Stimulated activated naive CD8-positive, alpha-beta T cell treated with anti-CD3 and anti-CD28 coated beads, Interleukin-15, amount 100 ng/mL, for 72 hours (primary cell): ENCODE measurements around the gene TFCP2L1.

ENCODE experiments used
- ATAC-seq: fragments of 150-1000 bp; cut with Tn5 transposase; 2 replicates; pipeline ENCODE4 v1.10.0; 2021; ENCODE audit warnings: mild to moderate bottlenecking, moderate library complexity
- DNase-seq, 2 donors: peaks; one replicate each; pipeline ENCODE4 v3.0.0; 2021 to 2022
- H3K27ac Mint-ChIP-seq, 2 donors: one replicate each; pipeline ENCODE4 v1.8.0; 2022; ENCODE audit warnings: mild to moderate bottlenecking in 2 of 2, mixed read lengths in 2 of 2, moderate library complexity in 2 of 2
- H3K27me3 Mint-ChIP-seq: one replicate; pipeline ENCODE4 v1.8.0; 2022; ENCODE audit warnings: mixed read lengths
- H3K4me1 Mint-ChIP-seq: one replicate; pipeline ENCODE4 v1.8.0; 2022; ENCODE audit warnings: mild to moderate bottlenecking, mixed read lengths
- H3K4me3 Mint-ChIP-seq, 2 donors: one replicate each; pipeline ENCODE4 v1.8.0; 2022; ENCODE audit warnings: mild to moderate bottlenecking in 2 of 2, mixed read lengths in 2 of 2, moderate library complexity in 1 of 2
- H3K9me3 Mint-ChIP-seq, 2 donors: one replicate each; pipeline ENCODE4 v1.8.0; 2022; ENCODE audit warnings: mixed read lengths in 2 of 2

Gene TFCP2L1

GRCh38 chr2:121210691-121211090 lies 74.3 kb downstream of the TFCP2L1 start:
- DNase-seq: no peak
- no peak for ATAC-seq
- H3K4me3 Mint-ChIP-seq: no peak overlapping the region
- no peak overlapping the region for H3K27ac Mint-ChIP-seq
- H3K27me3 Mint-ChIP-seq: no peaks in the 10 kb centered on the region
- H3K4me1 Mint-ChIP-seq: no peaks in the 10 kb centered on the region
- H3K9me3 Mint-ChIP-seq: no peaks in the 10 kb centered on the region

DNA sequence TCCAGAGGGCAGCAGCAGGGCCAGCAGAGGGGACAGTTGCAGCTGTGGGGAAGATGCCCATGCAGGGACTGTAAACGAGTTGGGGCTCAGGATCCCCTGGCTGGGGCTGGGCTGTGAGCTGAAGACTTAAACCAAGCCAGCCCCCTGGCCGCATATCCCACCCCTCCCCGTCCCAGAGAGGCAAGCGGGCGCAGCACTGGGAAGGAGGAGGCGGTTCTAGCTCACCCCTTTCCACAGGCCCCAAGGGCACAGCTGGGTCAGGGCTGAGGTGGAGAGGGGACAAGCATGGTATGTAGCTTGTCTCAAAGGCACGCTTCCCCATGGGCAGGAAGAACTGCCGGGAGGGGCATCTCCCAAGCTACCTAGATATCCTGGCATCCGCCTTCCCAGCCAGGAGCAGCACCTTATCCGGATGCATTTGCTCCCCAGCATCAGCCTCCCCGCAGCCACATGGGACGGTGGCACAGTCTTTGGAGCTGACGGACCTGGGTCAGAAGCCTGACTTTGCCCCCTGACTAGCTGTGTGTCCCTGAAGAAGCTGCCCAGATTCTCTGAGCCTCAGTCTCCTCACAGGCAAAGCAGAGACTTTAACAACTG lies 75.9 kb downstream of the TFCP2L1 start:
- ATAC-seq: peak; percentile 33
- no peak overlapping the region for H3K27ac Mint-ChIP-seq
- H3K27me3 Mint-ChIP-seq: no peaks in the 10 kb centered on the region

DNA sequence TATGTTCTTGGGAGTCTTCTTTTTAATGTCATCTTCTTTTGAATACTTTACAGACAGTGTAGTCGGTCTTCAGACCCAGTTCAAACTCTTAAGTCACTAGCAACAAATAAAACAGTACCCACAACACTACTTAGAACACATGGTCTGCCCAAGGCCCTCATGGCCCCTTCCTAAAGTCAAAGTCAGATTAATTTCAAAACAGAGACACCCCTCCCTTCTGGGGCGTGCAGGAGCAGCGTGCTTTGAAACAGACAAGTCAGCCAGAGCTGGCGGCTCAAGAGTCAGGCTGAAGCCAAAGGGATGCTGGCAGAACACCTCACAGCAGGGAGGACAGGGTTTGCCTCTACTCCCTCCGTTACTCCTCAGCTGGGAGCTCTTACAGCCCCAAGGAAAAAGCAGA lies 77.5 kb downstream of the TFCP2L1 start:
- no peaks in the 10 kb centered on the region for H3K9me3 Mint-ChIP-seq
- H3K4me3 Mint-ChIP-seq: no peak overlapping the region
- H3K4me1 Mint-ChIP-seq: no peaks in the 10 kb centered on the region
- no peak overlapping the region for H3K27ac Mint-ChIP-seq
- H3K27me3 Mint-ChIP-seq: no peaks in the 10 kb centered on the region
- DNase-seq: no peak
- no peak for ATAC-seq

More for the DNA sequence above, 75.9 kb downstream of the TFCP2L1 start:
- H3K4me3 Mint-ChIP-seq: no peak overlapping the region
- H3K4me1 Mint-ChIP-seq: no peaks in the 10 kb centered on the region
- DNase-seq: no peak
- H3K9me3 Mint-ChIP-seq: no peaks in the 10 kb centered on the region

DNA sequence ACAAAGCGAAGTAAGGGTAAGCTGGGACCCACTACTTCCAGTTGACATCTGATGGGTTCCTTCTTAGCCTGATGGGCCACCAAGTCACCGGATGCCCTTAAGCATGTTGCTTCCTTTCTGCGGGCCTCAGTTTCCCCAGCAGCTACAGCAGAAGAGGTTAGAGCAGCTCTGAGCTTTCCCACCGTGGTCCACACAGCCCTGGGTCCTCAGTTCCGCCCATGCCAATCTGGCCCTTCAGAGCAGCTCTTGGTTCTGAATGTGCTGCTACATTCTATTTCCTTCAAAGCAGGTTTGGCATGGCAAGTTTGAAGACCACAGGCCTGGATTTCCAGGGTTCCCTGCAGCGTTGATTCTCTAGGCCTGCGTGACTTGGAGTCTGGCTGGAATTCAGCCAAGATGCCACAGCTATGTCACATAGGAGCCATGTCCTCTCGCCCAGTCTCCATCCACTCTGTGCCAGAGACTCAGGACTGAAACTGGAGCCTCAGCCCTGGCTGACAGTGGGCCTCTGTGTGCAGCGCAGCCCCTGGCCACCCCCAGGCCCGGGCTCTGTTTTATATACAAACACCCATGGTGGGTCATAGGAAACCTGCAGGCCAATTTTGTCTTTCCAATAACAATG lies 79.6 kb downstream of the TFCP2L1 start:
- H3K4me1 Mint-ChIP-seq: no peaks in the 10 kb centered on the region
- H3K4me3 Mint-ChIP-seq: no peak overlapping the region
- no peaks in the 10 kb centered on the region for H3K27me3 Mint-ChIP-seq
- H3K27ac Mint-ChIP-seq: no peak overlapping the region
- ATAC-seq (no peak), DNase-seq (no peak)
- no peaks in the 10 kb centered on the region for H3K9me3 Mint-ChIP-seq

- ATAC-seq (no peak), DNase-seq (no peak)
- H3K9me3 Mint-ChIP-seq: no peaks in the 10 kb centered on the region
- H3K4me1 Mint-ChIP-seq: no peaks in the 10 kb centered on the region
- H3K27ac Mint-ChIP-seq: peak overlapping the region in 1 of 2 donors; percentile 64
- no peak overlapping the region for H3K4me3 Mint-ChIP-seq
- no peaks in the 10 kb centered on the region for H3K27me3 Mint-ChIP-seq
Observed at GRCh38 chr2:121203591-121204249, 81.3 kb downstream of the TFCP2L1 start.

- DNase-seq (no peak), ATAC-seq (no peak)
- Mint-ChIP-seq H3K9me3 (no peaks in the 10 kb centered on the region), H3K4me1 (no peaks in the 10 kb centered on the region), H3K27ac (no peak overlapping the region), H3K27me3 (no peaks in the 10 kb centered on the region), H3K4me3 (no peak overlapping the region)
Observed at GRCh38 chr2:121202541-121203310, 82.3 kb downstream of the TFCP2L1 start.

- ATAC-seq (no peak), DNase-seq (no peak)
- H3K4me1 Mint-ChIP-seq: no peaks in the 10 kb centered on the region
- H3K4me3 Mint-ChIP-seq: no peak overlapping the region
- H3K27me3 Mint-ChIP-seq: no peaks in the 10 kb centered on the region
- peak overlapping the region in 1 of 2 donors; percentile 13 for H3K27ac Mint-ChIP-seq
- H3K9me3 Mint-ChIP-seq: no peaks in the 10 kb centered on the region
Observed at GRCh38 chr2:121201796-121202195, 83.2 kb downstream of the TFCP2L1 start.

DNA sequence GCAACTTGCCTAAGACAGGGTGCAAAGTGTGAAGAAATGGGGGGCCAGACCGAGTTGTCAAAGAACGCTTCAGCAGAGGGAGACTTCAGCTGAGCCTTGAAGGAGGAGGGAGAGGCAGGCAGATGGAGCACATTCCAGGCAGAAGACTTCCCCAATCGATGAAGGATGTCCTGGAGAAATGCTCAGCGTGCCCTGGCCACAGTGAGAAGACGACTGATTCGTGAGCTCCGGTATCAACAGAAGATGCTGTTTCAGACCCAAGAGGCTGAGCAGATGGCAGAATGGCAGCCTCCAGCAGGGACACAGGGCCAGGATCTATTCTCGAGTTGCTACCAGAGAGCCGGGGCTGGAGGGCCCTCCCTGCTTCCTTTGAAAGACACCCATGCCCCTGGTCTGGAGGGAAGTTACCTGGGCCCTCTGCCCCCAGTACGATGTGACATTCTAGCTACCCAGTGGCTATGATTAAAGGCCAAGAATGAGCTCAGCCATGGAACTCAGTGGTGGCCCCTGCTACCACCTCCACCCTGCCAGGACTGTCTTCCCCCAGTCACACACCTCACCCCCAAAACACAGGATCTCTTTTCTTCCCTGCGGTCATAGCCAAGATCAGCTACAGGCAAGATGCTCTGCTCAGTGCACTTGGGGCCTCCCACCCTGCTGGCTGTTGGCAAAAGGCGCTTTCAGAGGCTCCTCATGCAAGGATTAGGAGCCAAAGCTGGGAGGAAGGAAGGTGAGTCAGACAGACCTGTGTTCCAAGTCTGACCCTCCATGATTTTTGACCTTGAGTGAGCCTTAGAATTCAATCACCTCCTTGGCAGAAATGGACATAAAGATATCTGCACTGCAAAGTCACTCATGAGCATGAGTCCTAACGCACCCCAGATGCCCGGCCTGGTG lies 84.3 kb downstream of the TFCP2L1 start:
- Mint-ChIP-seq H3K27me3 (no peaks in the 10 kb centered on the region), H3K4me1 (no peaks in the 10 kb centered on the region), H3K27ac (no peak overlapping the region), H3K9me3 (no peaks in the 10 kb centered on the region), H3K4me3 (no peak overlapping the region)
- no peak for ATAC-seq
- DNase-seq: no peak

- ATAC-seq (no peak), DNase-seq (no peak)
- H3K9me3 Mint-ChIP-seq: no peaks in the 10 kb centered on the region
- H3K27me3 Mint-ChIP-seq: no peaks in the 10 kb centered on the region
- H3K27ac Mint-ChIP-seq: no peak overlapping the region
- no peak overlapping the region for H3K4me3 Mint-ChIP-seq
- H3K4me1 Mint-ChIP-seq: no peaks in the 10 kb centered on the region
Observed at GRCh38 chr2:121200011-121200347, 85.0 kb downstream of the TFCP2L1 start.

- ATAC-seq (no peak), DNase-seq (no peak)
- Mint-ChIP-seq H3K9me3 (no peaks in the 10 kb centered on the region), H3K27me3 (no peaks in the 10 kb centered on the region), H3K4me3 (no peak overlapping the region), H3K4me1 (no peaks in the 10 kb centered on the region), H3K27ac (no peak overlapping the region)
Observed at GRCh38 chr2:121199281-121200010, 85.6 kb downstream of the TFCP2L1 start.

DNA sequence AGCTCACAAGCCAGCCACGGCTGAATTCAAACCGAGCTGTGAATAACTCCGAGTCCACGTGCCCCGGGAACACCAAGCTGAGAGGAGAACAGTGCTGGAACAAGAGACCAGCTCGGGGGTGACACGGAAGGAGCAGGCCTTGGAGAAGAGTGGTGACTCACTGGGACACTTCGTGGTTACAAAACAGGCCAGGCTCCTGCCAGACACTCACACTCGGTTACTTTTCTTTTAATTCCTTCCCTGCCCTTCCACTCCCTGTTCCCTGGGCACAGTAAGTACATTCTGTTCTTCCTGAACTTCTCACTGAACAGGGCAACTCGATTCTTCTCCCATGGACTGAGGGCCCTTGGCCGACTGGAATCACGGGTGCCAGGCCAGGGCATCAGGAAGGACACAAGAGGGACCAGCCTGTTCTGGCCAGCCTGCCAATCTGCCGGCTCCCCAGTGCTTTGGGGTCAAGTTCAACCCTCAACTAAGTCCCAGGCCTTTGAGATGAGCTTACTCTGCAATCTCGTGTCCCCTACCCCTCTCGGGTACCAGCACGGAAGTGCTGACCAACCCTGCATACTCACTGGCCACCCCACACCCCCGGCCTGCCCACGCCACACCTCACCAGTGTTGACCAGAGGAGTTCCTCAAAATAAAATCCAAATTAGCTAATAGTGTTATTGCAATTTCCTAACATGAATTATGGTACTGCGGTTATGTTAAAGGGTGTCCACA lies 87.5 kb downstream of the TFCP2L1 start:
- Mint-ChIP-seq H3K4me1 (no peaks in the 10 kb centered on the region), H3K9me3 (no peaks in the 10 kb centered on the region), H3K27me3 (no peaks in the 10 kb centered on the region), H3K4me3 (no peak overlapping the region), H3K27ac (peak overlapping the region in 1 of 2 donors; percentile 31)
- ATAC-seq (no peak), DNase-seq (no peak)

GRCh38 chr2:121196849-121197155 lies 88.2 kb downstream of the TFCP2L1 start:
- Mint-ChIP-seq H3K4me1 (no peaks in the 10 kb centered on the region), H3K4me3 (no peak overlapping the region), H3K9me3 (no peaks in the 10 kb centered on the region), H3K27me3 (no peaks in the 10 kb centered on the region), H3K27ac (no peak overlapping the region)
- ATAC-seq: no peak
- no peak for DNase-seq

DNA sequence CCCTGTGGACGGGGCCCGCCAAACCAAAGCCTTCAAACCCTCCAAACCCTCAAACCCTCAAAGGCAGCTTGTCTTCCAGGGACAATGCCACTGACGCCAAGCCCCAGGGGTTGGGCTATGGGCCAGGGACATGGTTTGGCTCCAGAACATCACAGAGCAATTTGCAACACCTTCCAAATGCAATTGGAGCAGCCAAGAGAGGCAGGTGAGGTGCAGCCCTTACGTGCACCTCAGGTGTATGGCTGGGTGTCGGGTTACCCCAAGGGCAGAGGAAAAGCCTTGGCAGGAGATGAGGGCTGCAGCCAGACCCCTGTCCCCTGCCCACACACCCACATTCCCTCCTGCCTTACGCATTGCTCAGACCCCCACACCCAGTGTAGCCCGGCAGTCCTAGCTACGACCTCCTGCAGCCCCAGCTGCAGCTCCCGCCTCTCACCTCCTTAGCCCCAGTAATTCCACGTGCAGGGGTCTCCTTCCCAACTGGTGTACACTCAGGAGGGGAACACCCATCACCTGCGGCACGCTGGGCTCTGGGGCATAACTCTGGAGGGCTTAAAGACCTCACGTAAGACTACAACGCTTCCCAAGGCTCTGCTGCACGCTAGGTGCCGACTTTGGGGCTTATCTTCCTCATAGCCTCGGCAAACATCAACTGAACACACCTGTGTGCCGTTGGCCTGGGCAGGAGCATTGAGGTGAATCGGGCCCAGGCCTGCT lies 88.7 kb downstream of the TFCP2L1 start:
- Mint-ChIP-seq H3K4me1 (no peaks in the 10 kb centered on the region), H3K27ac (no peak overlapping the region), H3K4me3 (no peak overlapping the region), H3K27me3 (no peaks in the 10 kb centered on the region), H3K9me3 (no peaks in the 10 kb centered on the region)
- ATAC-seq (no peak), DNase-seq (no peak)

- no peak for ATAC-seq
- no peak for DNase-seq
- H3K4me1 Mint-ChIP-seq: no peaks in the 10 kb centered on the region
- no peaks in the 10 kb centered on the region for H3K9me3 Mint-ChIP-seq
- no peak overlapping the region for H3K27ac Mint-ChIP-seq
- no peaks in the 10 kb centered on the region for H3K27me3 Mint-ChIP-seq
- H3K4me3 Mint-ChIP-seq: no peak overlapping the region
Observed at GRCh38 chr2:121195036-121195435, 90.0 kb downstream of the TFCP2L1 start.
